Osteoblast (primary cell): ENCODE data around the gene TELO2. TPM values are rescaled to one million over a fixed set of nuclear protein-coding genes. Genes with fewer than 3 reads are reported as not detected.

Source experiments
- DNase-seq: peaks from one replicate; pipeline ENCODE4 v3.0.0; 2011; ENCODE audit warnings: low spot score, mixed read lengths; ENCODE audit not compliant: insufficient read length; ENCODE audit errors: missing footprints
- H2AFZ ChIP-seq: 2 replicates; pipeline ENCODE4 v1.6.0; 2011; ENCODE audit warnings: mild to moderate bottlenecking, low read length
- H3K27ac ChIP-seq: 2 replicates; pipeline ENCODE4 v1.5.1; 2011; ENCODE audit warnings: mild to moderate bottlenecking, low read depth, low read length, moderate library complexity
- H3K27me3 ChIP-seq: 2 replicates; pipeline ENCODE4 v1.6.0; 2012; ENCODE audit warnings: mild to moderate bottlenecking, control low read depth, inconsistent platforms, low read length, moderate library complexity; ENCODE audit not compliant: insufficient read depth
- H3K36me3 ChIP-seq: 2 replicates; pipeline ENCODE4 v1.5.1; 2011; ENCODE audit warnings: mild to moderate bottlenecking, low read length, control low read depth, moderate library complexity; ENCODE audit not compliant: insufficient read depth
- H3K4me1 ChIP-seq: 2 replicates; pipeline ENCODE4 v1.5.1; 2011; ENCODE audit warnings: mild to moderate bottlenecking, low read length, control low read depth, moderate library complexity; ENCODE audit not compliant: insufficient read depth
- H3K4me2 ChIP-seq: 2 replicates; pipeline ENCODE4 v1.6.0; 2011; ENCODE audit warnings: mild to moderate bottlenecking, low read length; ENCODE audit not compliant: insufficient read depth
- H3K4me3 ChIP-seq: fragments of 200-600 bp; sonication (generic); 3 replicates; pipeline ENCODE4 v1.5.1; 2012; ENCODE audit warnings: mild to moderate bottlenecking, low read length, inconsistent platforms; ENCODE audit not compliant: insufficient read depth
- H3K79me2 ChIP-seq: 2 replicates; pipeline ENCODE4 v1.6.0; 2012; ENCODE audit warnings: mild to moderate bottlenecking, low read length, control low read depth, inconsistent platforms; ENCODE audit not compliant: insufficient read depth
- H3K9me3 ChIP-seq: 2 replicates; pipeline ENCODE4 v1.5.1; 2011; ENCODE audit warnings: low read depth, low read length, control low read depth
- H4K20me1 ChIP-seq: 2 replicates; pipeline ENCODE4 v1.6.0; 2012; ENCODE audit warnings: mild to moderate bottlenecking, low read length, control low read depth; ENCODE audit not compliant: insufficient read depth
- CTCF ChIP-seq: IDR thresholded peaks from 2 replicates; pipeline ENCODE4 v1.5.1; 2011; ENCODE audit warnings: mild to moderate bottlenecking, low read depth, low read length, moderate library complexity; ENCODE audit errors: extremely low read depth
- total RNA-seq: library from RNA; depleted of rRNA; stranded (reverse); fragments of >200 nt; gene quantifications from 2 replicates; pipeline ENCODE4 v1.2.3, GENCODE V29; 2012

The TELO2 gene
- total RNA-seq, 1 donor = 18.1 TPM

GRCh38 chr16:1545044-1546040, 52.2 kb downstream of the TELO2 start:
- peaks cover 35% of the 10 kb centered on the region for H3K79me2 ChIP-seq
- no peak overlapping the region for H3K27ac ChIP-seq
- H3K9me3 ChIP-seq = no peaks in the 10 kb centered on the region
- no peaks in the 10 kb centered on the region for H3K27me3 ChIP-seq
- no peak for TF ChIP-seq CTCF
- H3K4me1 ChIP-seq = peaks cover 24% of the 10 kb centered on the region
- H2AFZ ChIP-seq = no peak overlapping the region
- H4K20me1 ChIP-seq = peaks cover 20% of the 10 kb centered on the region
- DNase-seq = no peak
- no peak overlapping the region for H3K4me3 ChIP-seq
- H3K4me2 ChIP-seq = no peak overlapping the region
- no peaks in the 10 kb centered on the region for H3K36me3 ChIP-seq

GRCh38 chr16:1546430-1546829, 53.3 kb downstream of the TELO2 start:
- Histone ChIP-seq H3K9me3 (no peaks in the 10 kb centered on the region), H3K36me3 (no peaks in the 10 kb centered on the region), H3K4me3 (no peak overlapping the region), H3K4me2 (no peak overlapping the region), H3K27ac (no peak overlapping the region), H3K4me1 (peaks cover 24% of the 10 kb centered on the region), H4K20me1 (peaks cover 26% of the 10 kb centered on the region), H2AFZ (no peak overlapping the region), H3K79me2 (peaks cover 37% of the 10 kb centered on the region), H3K27me3 (no peaks in the 10 kb centered on the region)
- no peak for DNase-seq
- no peak for TF ChIP-seq CTCF

- Histone ChIP-seq H4K20me1 (peaks cover 18% of the 10 kb centered on the region), H3K27me3 (no peaks in the 10 kb centered on the region), H3K36me3 (peaks cover 4% of the 10 kb centered on the region), H3K4me3 (peak overlapping the region; percentile 26), H3K4me2 (peak overlapping the region; percentile 62), H3K79me2 (peaks cover 35% of the 10 kb centered on the region), H3K4me1 (peaks cover 19% of the 10 kb centered on the region), H3K9me3 (no peaks in the 10 kb centered on the region), H3K27ac (no peak overlapping the region), H2AFZ (no peak overlapping the region)
- TF ChIP-seq CTCF = no peak
- DNase-seq = peak; percentile 96
Observed at GRCh38 chr16:1548233-1548632, 55.1 kb downstream of the TELO2 start.

- Histone ChIP-seq H3K4me3 (peak overlapping the region; percentile 26), H2AFZ (no peak overlapping the region), H3K9me3 (no peaks in the 10 kb centered on the region), H3K4me2 (peak overlapping the region; percentile 62), H3K27ac (no peak overlapping the region), H3K79me2 (peaks cover 35% of the 10 kb centered on the region), H3K36me3 (peaks cover 4% of the 10 kb centered on the region), H3K27me3 (no peaks in the 10 kb centered on the region), H4K20me1 (peaks cover 18% of the 10 kb centered on the region), H3K4me1 (peaks cover 14% of the 10 kb centered on the region)
- DNase-seq = no peak
- no peak for TF ChIP-seq CTCF
Observed at GRCh38 chr16:1548727-1549126, 55.6 kb downstream of the TELO2 start.
